ENCODE results near the gene TMTC1.

TMTC1 gene

DNA sequence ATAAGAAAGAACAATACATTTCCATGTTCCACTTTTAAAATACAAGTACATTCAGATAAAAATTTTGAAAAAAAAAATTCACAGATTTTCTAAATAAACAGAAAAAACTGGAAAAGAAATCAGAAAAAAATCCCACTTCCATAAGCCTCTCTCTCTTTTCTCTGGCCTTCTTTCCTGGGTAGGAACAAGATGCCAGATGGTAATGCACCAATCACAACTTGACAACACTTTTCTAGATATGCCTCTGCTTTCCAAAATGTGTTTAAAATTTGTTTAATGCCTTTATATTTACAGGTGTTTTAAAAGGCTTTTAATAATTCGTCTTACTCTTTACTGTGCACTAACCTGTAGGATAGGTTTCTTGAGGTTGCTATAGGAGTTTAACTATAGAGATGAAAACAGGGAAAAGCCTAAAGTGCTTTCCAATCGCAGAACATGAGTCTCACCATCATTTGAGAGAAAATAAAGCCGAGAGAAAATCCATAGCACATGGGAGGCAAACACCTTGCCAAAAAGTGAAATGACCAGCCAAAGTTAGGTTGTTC lies 74.2 kb downstream of the TMTC1 start:
- no peak for DNase-seq (ENCODE audit: low spot score)

DNA sequence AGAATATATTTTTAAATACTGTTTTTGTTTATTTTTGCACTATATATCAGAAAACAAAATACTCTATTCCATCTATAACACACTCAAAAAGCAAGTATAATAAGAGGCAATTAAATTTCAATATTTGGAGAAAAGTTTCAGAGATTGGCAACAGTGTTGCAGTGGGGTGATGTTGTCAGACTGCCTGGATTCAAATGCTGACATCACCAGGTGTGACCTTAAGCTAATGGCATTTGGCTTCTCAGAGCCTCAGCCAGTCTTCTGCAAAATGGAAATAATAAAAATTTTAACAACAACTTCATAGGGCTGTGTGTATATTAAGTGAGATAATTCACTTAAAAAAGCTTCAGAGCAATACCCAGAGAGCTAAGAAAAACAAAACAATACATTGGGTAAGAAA lies 74.7 kb downstream of the TMTC1 start:
- DNase-seq (ENCODE audit: low spot score): no peak

- no peak for DNase-seq (ENCODE audit: low spot score)
Measured at GRCh38 chr12:29707846-29708245, 75.9 kb downstream of the TMTC1 start.

DNA sequence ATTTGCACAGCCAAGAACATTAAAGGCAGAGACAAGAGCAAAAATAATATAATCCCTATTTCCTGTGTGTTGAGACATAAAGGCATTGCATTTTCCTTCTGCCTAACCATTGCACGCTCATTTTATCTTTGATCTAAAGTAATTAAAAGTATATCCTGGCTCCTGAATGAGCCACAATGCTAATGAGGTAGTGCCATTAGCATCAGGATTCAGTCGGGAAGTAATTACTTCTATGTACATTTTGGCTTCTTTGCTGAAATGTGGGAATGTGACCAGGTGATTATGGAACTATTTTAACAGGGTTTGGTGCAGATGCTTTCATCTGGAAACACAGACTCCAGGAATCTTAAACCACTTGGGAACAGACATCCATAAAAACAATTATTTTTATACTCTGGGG lies 77.4 kb downstream of the TMTC1 start:
- DNase-seq (ENCODE audit: low spot score): no peak

DNA sequence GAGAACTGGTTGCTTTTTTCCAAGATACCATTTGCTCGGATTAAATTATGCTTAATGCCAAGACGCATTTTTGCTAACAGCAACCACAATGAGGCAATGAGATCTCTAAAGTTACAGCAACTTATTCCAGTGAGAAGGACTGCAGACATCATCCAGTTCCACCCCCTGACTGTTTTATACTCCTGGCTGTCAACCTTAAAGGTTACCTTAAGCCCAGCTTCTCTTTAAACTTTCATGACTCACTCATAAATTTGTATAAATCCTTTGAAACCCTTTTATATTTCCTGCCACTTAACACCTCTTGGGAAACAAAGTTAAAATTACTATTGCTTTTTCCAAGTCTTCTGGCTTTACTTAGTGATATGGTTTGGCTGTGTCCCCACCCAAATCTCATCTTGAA lies 80.2 kb downstream of the TMTC1 start:
- DNase-seq (ENCODE audit: low spot score): no peak

DNA sequence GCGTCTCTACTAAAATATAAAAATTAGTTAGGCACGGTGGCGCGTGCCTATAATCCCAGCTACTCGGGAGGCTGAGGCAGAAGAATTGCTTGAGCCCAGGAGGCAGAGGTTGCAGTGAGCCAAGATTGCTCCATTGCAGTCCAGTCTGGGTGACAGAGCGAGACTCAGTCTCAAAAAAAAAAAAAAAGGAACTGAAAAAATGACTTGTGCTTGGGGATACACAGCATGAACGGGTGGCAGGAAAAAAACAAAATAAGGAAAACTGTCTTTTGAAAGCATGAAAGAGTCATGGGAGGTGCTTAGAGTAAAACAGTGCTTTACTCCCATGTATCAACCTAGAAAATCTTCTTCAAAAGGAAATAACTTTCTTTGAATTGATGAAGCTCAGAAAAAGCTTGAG lies 80.8 kb downstream of the TMTC1 start:
- no peak for DNase-seq (ENCODE audit: low spot score)

GRCh38 chr12:29702222-29702621 lies 81.5 kb downstream of the TMTC1 start:
- DNase-seq (ENCODE audit: low spot score): no peak

GRCh38 chr12:29700761-29701481 lies 82.8 kb downstream of the TMTC1 start:
- DNase-seq (ENCODE audit: low spot score): no peak

DNA sequence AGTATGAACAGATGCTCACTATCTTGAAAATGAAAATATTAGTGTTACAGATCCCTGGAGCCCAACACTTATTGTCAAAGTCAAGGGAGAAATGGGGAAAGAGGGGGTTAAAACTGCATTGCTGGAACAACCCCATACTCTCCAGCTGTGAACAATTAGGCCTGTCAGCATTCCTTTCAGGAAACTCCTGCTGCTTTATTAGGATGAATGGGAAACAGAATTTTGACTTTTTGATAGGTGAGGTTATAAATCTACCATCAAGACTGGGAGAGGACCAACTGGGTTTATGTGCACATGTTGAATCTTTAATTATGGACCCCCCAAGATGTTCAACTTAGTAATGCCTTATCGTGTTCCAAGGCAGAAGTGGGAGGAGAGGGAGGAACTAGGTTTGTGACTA lies 85.0 kb downstream of the TMTC1 start:
- DNase-seq (ENCODE audit: low spot score): no peak

DNA sequence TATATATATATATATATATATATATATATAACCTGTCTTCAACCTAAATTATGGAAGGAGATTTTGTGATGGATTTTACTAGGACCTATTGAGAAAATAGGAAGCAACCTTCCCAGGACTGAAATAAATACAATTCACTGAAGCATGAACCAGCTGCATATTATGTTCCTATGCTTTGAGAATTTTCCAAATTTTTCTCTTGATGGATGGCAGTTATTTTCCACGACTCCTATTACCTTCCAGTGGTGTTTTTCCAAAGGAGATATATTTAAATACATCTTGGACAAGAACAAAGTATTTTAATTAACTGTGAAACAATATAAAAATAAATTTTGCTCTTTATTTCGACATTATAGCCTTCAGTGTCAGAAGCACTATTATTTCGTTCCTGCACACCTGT lies 87.9 kb downstream of the TMTC1 start:
- no peak for DNase-seq (ENCODE audit: low spot score)

GRCh38 chr12:29695026-29695425 lies 88.7 kb downstream of the TMTC1 start:
- no peak for DNase-seq (ENCODE audit: low spot score)

GRCh38 chr12:29694002-29694401 lies 89.7 kb downstream of the TMTC1 start:
- no peak for DNase-seq (ENCODE audit: low spot score)

DNA sequence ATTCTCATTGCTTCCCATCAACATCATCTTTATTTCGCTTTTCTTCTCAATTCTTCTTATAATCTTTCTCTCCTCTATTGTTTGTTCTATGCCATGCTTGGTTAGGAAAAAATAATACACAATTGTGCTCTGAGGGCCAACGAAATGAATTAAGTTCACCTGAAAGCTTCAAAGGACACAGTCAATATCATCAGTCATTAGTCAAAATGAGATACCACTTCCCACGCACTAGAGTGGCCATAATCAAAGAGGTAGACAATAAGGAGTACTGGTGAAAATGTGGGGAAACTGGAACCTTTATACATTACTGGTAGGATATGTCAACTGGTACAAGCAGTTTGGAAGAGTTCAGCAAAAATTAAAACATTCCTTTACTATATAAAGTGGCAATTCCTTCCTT lies 91.5 kb downstream of the TMTC1 start:
- no peak for DNase-seq (ENCODE audit: low spot score)

DNA sequence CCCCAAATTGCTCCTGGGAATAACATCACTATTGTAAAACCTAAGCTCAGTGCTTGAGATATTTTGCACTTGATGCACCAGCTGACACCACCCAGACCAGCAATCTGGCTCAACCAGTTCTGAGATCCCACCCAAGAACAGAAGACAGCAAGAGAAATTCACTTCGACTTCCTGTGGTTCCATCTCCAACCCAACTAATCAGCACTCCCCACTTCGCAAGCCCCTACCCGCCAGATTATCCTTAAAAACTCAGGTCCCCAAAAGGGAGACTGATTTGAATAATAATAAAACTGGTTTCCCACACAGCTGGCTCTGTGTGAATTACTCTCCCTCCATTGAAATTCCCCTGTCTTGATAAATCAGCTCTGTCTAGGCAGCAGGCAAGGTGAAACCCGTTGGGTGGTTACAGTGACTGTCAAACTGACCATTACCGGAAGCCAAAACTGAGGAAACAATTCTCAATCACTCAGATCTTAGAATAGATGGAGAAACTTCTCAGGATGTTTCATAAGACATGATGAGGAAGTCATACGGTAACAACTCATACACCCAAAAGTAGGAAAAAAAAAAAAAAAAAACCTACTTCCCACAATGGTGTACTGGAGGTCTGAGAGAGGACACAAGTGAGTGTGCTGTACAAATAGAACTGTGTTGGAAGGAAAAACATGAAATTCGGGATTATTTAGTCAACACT lies 92.4 kb downstream of the TMTC1 start:
- peak; percentile 5 for DNase-seq (ENCODE audit: low spot score)

GRCh38 chr12:29690728-29691127 lies 93.0 kb downstream of the TMTC1 start:
- DNase-seq (ENCODE audit: low spot score): no peak

DNA sequence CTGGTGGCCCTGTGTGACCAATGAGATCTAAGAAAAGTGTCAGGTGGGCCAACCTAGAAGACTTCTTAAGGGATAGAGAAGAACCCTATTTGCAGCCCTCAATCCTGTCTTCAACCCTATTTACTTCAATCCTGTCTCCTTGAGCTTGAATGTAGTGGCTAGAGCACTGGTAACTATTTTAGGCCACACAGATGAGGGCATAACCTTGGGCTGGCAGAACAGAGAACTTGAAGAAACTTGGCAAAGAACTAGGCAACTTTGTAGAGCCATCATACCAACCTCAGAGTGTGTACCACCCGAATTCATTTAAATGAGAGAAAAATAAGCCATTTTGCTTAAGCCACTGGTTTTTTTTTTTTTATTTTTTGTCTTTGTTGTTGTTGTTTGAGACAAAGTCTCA lies 94.8 kb downstream of the TMTC1 start:
- no peak for DNase-seq (ENCODE audit: low spot score)

- no peak for DNase-seq (ENCODE audit: low spot score)
Measured at GRCh38 chr12:29682088-29682487, 101.7 kb downstream of the TMTC1 start.

DNA sequence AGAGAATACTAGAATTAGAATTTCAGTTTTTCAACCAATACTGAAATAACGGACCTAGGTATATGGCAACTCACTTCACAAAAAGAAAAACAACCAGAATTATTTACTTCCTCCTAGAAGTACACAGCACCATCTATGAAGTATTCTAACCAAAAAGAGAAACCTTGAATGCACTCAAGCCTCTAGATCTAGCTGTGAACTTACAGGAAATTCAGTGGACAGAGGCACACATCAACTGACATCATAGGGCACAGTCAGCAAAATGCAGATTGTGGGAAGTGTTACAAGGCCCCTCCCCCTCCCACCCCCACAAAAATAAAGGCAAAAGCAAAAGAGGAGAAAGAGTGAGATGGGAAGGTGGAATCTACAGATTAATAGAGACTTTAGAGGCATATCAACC lies 102.4 kb downstream of the TMTC1 start:
- no peak for DNase-seq (ENCODE audit: low spot score)

- DNase-seq (ENCODE audit: low spot score): no peak
Measured at GRCh38 chr12:29676676-29677075, 107.1 kb downstream of the TMTC1 start.

GRCh38 chr12:29674463-29674862 lies 109.3 kb downstream of the TMTC1 start:
- DNase-seq (ENCODE audit: low spot score): no peak

GRCh38 chr12:29673346-29673745 lies 110.4 kb downstream of the TMTC1 start:
- no peak for DNase-seq (ENCODE audit: low spot score)

- no peak for DNase-seq (ENCODE audit: low spot score)
Measured at GRCh38 chr12:29672580-29672979, 111.2 kb downstream of the TMTC1 start.

DNA sequence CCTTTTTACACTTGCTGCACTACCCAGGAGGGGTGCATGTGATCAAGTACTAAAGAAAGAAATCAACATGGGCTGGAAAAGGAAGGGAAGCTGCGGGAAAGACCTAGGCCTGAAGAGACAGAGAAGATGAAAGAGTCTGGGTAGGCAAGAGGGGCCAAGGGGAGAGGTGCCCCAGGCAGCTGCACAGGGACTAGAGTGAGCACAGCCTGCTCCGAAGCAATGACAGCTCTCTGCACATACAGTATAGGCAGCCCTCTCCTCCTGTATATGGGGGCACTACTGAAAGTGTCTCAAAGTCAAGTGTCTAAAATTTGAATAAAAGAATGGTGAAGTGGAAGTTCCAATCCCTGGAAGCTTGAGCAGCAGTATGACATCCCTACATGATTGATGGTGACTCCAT lies 112.0 kb downstream of the TMTC1 start:
- no peak for DNase-seq (ENCODE audit: low spot score)

DNA sequence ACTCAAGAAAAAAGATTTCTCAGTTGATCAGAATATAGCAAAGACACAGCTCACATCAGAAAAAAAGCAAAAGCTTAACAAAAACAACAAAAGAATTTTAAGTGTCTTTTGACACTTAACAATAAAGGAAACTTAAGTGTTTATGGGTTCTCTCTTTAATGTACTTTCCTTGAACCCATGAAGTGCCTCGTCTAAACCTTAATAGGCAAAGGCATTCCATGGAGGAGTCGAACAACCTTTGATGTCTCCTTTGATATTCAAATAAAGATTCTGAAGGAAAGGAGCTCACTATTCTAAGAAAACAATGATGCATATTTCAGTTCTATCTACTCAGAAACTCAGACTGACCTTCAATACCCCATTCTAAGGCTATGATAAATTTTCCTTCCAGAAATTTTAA lies 116.7 kb downstream of the TMTC1 start:
- no peak for DNase-seq (ENCODE audit: low spot score)
